ENCODE measurements around the gene JOSD2. TPM values are rescaled to one million over a fixed set of nuclear protein-coding genes. Genes with fewer than 3 reads are reported as not detected.

Gene JOSD2
- total RNA-seq, 4 donors from 2014 or later = 8.5 to 25.0 (median 21.2) TPM

GRCh38 chr19:50556282-50557008 lies 45.5 kb upstream of the JOSD2 start:
- WGBS, 2 donors = 1% methylated on average over 38 of the region's 39 CpGs
- intact Hi-C loops (cut with DNase I; ENCODE audit: low total_unique reads) = no loop called here
- DNase-seq (ENCODE audit: low spot score in 2 of 2) = peak; percentile 25 to 92
- TF ChIP-seq POLR2A (IDR thresholded peaks at IDR 0.05) = no peak
- TF ChIP-seq CTCF (IDR thresholded peaks at IDR 0.05) = no peak
- H3K4me3 ChIP-seq (ENCODE audit: low read depth, poor library complexity, severe bottlenecking) = peak overlapping the region; percentile 3

DNA sequence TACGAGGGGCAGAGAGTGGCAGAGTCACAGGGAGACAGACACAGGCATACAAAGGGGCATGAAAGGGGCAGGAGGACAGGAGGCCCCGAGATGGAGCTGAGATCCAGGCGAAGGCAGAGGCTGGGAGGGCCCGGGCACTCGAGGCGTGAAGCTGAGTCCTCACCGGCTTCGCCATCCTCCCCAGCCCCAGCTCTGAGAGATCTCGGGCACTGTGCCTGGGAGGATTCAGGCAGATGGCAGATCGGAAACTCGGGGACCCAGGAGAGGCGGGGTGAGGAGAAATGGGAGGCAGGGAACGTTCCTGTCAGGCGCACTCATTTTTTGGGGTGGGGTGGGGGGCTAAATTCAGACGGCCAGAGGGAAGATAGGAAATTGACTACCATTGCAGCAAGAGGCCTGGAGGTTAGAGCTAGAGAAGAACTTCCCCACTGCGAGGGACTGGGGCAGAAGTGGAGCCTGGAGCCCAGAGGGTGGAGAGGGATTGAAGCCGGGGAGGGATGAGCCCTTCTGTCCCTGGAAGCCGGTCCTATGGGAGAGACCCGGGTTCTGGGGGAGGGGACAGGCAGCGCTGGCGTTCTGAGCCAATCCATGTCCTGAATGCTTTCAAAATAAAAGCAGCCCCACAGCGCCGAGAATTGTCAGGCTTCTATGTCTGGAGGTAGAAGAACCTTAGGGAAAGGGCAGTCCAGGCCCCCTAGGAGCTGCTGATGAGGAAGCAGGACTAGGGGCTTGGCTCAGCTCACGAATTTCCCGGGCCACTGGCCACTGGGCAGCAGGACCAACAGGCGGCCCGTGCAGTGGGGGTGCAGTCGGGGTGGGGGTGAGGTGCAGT lies 44.7 kb upstream of the JOSD2 start:
- H3K4me3 ChIP-seq (ENCODE audit: low read depth, poor library complexity, severe bottlenecking) = no peak overlapping the region
- intact Hi-C loops (cut with DNase I; ENCODE audit: low total_unique reads) = no loop called here
- WGBS, 2 donors = 23 to 26% methylated on average over 28 of the region's 28 CpGs
- TF ChIP-seq CTCF (IDR thresholded peaks at IDR 0.05) (no peak), POLR2A (IDR thresholded peaks at IDR 0.05) (no peak)
- no peak for DNase-seq (ENCODE audit: low spot score in 2 of 2)

- no peak for DNase-seq (ENCODE audit: low spot score in 2 of 2)
- TF ChIP-seq CTCF (IDR thresholded peaks at IDR 0.05) = no peak
- no peak for TF ChIP-seq POLR2A (IDR thresholded peaks at IDR 0.05)
- H3K4me3 ChIP-seq (ENCODE audit: low read depth, poor library complexity, severe bottlenecking) = no peak overlapping the region
- intact Hi-C loops (cut with DNase I; ENCODE audit: low total_unique reads) = no loop called here
- WGBS, 2 donors = 64 to 77% methylated on average over 11 to 12 of the region's 12 CpGs
Measured at GRCh38 chr19:50555033-50555432, 44.0 kb upstream of the JOSD2 start.

- 81 to 90% methylated on average over 10 of the region's 10 CpGs for WGBS, 2 donors
- TF ChIP-seq CTCF (IDR thresholded peaks at IDR 0.05) (no peak), POLR2A (IDR thresholded peaks at IDR 0.05) (no peak)
- no peak overlapping the region for H3K4me3 ChIP-seq (ENCODE audit: low read depth, poor library complexity, severe bottlenecking)
- no peak for DNase-seq (ENCODE audit: low spot score in 2 of 2)
- intact Hi-C loops (cut with DNase I; ENCODE audit: low total_unique reads) = no loop called here
Measured at GRCh38 chr19:50554212-50554611, 43.2 kb upstream of the JOSD2 start.

- no peak overlapping the region for H3K4me3 ChIP-seq (ENCODE audit: low read depth, poor library complexity, severe bottlenecking)
- DNase-seq (ENCODE audit: low spot score in 2 of 2) = no peak
- intact Hi-C loops (cut with DNase I; ENCODE audit: low total_unique reads) = no loop called here
- 67 to 73% methylated on average over 19 of the region's 19 CpGs for WGBS, 2 donors
- TF ChIP-seq CTCF (IDR thresholded peaks at IDR 0.05) (no peak), POLR2A (IDR thresholded peaks at IDR 0.05) (no peak)
Measured at GRCh38 chr19:50553134-50553703, 42.2 kb upstream of the JOSD2 start.

All from lower leg skin (tissue), 4 donors.